Hypothalamus (tissue), 51 donors: ENCODE measurements around the gene PBX4.

Experiments
- DNase-seq, 51 donors: peaks; one replicate each; lab custom pipeline; 2025; lab: John Stamatoyannopoulos, UW

PBX4 gene

DNA sequence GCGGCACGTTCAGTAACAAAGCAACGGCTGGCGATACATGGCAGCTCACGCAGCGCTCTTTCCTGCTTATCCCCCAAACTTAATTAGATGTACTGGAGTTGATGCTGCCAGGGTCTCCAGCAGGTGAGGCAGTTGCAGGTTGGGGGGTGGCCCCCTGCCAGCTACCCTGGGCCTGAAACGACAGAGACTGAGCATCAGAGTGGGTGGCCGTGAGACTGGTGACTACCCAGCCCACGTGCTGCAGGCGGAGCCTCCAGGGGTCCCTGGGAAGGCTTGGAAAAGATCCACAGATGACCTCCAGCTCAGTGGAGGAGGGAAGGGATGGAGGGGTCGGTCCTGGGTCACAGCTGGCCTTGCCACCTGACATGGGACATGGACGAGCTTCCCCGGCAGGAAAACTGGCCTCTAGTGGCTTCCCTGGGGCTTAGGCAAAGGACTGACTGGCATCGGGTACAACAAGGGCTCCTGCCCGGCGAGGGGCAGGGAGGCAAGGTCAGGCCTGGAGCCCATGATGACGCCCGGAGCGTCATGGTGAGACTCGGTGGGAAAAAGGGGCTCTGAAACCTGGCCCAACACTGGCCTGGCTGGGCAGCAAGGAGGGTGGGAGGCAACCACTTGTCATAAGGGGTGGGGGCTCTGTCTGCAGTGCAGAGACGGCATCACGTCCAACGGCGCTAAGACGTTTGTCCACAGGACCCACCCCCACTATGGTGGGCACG is 56.4 kb downstream of the PBX4 start:
- DNase-seq = no peak

DNA sequence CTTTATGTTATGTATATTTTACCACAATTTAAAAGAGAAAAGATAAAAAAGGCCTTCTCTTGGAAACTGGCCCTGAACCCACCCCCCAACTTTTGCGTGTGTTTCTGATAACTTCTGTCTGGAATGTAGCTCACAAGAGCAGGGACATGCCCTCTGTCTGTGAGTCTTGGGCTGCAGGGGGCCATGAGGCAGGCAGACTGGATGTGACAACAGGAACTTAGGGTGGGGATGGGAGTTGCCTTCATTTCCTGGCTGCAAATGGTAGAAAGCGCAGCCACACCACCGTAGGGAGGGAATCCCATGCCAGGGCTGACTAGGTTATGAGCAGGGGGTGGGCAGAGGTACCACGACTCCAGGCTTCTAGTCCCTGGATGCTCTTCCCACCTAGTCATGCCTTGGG is 58.6 kb downstream of the PBX4 start:
- no peak for DNase-seq

DNA sequence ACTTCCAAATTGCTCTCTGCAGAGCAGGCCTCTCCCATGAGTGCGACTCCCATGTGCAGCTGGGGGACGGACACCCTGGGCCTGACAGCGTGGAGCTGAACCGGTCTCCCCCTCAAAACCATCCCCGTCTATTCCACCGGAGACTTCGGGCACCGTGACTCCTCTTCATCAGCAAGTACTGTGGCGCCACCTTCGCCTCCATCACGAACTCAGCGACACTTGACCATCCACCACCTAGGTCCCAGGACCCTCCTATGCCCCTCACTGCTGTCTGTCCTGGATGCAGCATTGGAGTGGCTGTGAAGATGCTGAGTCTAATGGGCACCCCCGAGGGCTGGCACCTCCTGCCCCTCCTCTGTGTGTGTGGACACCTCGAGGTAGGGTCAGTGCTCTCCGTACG is 59.9 kb downstream of the PBX4 start:
- no peak for DNase-seq

DNA sequence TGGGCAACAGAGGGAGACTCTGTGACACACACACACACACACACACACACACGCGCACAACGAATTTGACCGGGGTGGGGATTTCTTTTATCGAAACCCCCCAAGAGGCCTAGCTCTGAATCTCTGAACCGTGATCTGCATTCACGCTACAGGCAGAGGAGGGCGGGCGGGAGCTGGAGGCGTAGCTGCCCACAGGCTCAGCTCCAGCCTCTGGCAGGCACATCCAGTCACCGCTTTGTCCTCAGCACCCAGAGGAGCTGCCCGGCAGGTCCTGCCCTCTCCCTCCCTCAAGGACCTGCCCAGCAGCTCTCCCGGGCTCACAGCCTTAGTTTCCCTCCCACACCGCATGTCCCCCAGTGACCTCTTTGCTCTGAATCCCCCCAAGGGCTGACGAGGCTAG is 60.4 kb downstream of the PBX4 start:
- no peak for DNase-seq

DNA sequence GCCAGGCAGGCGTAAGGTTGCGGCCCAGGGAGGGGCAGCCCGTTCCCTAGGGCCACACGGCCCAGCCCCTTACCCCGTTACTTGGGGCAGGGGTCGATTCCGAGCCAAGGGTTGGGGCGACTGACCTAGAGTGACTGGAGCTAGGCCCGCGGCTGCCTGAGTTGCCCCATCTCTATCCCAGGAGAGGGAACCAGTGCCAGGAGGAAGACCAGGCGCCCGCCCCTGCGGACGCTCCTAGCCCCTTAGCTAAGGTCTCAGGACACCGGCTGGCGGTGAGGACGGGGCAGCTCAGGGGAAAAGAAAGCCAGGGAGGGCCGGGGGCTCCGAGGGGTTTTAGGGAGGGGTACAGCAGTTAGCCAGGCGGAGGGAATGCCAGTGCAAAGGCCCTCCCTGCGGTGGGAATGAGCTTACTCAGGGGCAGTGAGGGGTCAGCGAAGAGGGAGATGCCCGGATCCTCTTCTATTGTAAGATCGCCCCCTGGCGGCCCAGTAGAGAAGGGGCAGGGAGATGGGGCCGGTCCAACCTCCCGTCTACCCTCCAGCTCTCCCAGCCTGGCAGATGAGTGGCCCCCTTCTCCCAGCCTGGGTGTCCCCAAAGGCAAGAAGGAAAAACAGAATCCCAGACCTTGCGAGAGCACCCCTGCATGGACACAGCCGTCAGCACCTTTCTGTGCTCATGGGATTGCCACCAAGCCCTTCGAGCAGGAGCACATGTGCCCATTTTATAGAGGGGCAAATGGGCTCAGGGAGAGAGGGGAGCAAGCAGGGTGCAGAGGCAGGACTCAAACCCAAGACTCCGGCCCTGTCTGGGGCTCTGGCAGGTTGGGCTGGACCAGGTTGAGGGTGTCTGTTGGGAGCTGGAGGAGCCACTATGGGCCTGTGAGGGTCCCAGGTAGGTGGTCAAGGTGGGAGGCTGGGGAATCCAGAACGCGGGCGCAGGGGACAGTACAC is 64.1 kb downstream of the PBX4 start:
- DNase-seq = peak in 6 of 51 donors; percentile 0 to 31 (median 15)

DNA sequence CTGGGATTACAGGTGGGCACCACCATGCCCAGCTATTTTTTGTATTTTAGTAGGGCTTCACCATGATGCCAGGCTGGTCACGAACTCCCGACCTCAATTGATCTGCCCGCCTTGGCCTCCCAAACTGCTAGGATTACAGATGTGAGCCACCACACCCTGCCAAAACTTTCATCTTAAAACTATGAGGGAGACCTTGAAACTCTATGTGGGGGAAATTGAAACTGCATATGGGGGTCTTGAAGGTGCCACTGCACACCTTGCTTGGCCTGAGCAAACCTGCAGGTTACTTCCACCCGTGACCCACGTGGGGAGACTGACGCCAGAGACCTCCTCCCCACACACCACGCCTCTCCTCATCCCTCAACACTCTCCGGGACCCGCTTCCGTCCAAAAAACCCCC is 64.8 kb downstream of the PBX4 start:
- DNase-seq = no peak

DNA sequence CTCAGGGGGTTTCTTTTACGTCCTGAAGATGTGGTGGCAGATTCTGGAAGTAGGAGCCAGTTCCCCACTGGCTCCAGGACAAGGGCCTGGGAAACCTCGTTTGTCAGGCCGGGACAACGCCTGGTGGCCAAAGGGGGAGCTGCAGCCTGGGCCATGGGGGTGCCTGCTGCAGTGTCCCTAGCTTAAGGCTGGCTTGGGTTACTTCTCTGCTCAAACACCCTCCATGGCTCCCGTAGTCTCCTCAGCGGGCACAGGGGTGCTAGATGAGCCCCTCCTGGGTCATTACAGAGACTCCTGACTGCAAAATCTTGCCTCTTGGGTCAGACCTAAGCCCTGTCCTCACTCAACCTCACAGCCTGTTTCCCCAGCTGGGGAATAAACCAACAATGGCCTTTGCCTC is 65.7 kb downstream of the PBX4 start:
- DNase-seq = no peak

DNA sequence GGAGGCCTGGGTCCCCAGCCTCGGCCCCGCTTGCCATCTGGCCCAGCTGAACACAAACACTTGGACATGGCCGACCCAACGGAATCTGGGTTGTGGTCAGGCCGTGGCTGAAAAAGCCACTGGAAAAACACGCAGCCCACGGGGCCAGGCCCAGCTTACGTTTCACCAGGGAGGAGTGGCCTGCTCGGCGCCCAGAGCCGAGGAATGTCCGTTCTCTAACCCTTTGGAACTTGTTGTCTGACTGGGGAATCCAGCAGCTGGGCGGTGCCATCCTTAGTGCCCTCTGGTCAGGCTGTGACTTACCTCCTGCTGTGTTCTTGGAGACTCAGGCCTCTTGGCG is 66.7 kb downstream of the PBX4 start:
- no peak for DNase-seq

DNA sequence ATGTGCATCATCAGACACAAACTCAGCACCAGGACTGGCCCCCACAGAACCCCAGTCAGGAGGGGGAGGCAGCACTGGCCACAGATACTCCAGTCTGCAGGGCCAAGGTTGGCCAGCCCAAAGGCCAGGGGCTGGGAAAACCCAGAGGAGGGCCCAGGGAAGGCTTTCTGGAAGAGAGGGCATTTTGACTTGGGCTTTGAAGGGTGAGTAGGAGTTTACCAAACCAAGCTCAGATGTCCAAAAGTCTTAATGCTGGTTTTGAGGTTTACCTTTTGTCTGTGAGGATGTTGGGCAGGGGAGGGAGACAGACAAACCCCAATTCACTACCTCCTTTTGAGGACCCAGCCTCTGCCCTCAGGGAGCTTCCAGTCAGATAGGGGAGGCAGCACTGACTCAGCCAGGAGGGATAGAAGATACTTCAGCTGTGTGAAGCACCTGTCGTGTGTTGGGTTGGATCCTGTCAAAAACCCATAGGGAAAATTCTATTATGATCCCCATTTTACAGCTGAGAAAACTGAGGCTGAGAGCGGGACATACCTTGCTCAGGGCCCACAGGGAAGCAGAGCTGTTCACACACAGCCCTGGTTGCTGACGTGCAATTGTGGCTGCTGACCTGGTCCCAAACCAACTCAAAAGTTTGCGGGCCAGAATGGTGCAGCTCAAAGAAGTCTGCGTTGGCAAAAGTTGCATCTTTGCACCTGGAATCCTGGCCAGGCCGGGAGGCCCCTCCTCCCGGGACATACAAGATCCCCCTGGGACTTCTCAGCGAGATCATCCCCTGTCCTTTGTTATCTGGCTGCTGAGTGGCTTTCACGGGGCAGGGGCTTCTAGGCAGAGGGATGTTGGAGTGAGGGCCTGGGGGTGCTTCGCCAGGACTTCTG is 67.3 kb downstream of the PBX4 start:
- DNase-seq = no peak

DNA sequence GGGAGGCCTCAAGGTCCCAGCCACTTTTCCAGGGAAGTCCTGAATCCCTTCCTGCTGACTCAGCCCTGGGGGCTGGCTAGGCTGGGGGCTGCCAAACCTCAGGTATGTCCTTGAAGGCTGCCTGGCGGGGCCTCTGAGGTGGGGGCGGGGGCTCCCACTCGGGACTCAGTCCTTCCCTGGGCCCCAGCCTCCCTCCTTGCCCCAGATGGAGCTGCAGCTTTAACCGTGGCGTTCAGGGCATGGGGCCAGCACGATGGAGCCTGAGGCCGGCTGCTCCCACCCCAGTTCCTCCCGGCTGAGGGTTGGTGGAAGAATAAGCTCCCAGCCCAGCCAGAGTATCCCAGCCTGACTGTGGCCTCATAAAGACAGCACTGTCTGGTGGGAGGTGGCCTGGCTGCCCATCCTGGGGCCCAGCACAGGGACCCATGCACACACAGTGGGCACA is 68.0 kb downstream of the PBX4 start:
- DNase-seq = no peak

DNA sequence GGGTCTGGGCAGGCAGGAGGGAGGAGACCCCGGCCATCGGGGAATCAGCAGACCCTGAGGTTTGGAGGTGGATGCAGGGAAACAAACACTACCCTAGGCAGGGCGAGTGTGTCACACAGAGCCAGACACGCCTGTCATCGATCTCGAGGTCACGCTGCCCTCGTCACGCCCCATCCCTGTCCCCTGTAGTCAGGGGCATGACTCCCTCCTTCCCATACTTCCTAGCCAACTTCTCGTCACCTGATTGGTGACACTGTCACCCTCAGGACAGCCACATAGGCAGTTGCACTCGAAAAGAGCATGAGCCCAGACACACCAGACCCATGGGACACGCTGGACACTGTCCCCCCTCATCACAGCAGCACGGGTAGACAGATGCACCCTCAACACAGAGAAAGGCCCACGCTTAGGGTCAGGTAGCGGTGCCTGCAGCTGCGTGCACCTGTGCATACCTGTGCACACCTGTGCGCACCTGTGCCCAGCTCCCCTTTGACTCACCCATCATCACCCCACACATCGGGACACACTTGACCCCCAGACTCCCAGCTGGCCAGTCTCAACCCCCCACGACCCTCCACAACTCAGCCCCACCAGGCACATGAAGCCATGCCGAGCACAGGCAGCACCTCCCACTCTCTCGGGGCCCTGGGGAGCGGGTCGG is 68.6 kb downstream of the PBX4 start:
- DNase-seq = no peak

DNA sequence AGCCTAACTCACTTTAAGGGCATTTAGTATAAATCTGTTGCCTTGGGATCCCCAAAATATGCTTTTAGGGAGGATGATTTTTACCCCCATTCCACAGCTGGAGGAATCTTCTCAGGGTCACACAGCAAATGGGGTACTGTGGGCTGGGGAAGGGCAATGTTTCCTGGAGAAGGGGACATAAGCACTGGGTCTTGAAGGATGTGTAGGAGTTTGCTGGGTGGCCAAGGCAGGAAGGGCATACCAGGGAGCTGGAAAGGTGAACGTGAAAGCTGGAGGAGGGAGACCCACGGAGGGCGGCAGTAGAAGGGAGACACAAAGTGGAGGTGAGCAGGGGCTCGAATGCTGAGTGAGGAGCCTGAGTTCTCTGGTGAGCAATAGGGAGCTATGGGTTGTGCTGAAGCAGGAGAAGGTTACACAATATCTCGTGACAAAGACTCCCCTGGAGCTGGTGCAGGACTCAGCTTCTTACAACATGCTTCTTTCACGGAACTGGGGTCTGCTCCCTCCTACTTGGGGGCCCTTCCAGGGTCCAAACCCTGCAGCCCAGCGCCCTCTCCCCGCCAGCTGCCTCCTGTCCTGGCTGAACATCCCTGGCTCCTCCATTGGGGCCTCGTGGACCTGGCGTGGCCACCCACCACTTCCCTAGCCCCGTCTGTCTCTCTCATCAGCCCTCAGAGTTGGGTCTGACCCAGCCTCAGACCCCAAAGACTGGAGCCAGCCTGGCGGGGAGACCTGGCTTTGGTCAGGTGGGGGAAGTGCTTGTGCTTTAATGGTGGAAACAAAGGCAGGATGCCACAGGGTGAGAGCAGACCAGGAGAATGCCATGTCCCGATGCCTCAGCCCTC is 69.3 kb downstream of the PBX4 start:
- no peak for DNase-seq

DNA sequence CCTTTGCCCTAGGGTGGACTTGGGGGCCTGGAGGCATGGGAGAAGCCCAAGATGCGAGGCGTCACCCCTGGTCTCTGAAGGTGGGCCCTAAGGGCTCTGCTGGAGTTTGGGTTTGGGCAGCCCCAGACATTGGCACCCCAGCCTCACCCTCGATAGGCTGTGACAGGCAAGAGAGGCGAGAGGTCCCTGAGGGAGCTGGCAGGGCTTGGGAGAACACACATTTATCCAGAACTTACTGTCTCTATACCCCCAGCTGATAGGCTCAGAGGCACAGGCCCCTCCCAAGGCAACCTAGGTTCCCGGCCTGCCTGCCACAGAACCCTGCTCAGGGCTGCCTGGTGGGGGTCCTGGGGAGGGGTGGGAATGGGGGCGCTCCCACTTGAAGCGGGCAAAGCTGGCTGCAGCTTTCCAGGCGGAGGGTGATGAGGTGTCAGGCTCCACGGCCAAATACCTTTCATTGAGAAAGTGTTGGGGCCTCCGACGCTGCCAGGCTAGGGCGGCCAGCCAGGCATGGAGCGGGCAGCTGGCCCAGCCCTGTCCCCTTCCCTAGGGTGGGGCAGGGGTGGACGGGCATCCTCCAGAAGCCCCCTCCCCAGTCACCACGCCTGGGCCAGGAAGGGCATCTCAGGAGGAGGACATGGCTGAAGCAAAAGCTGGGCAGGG is 70.7 kb downstream of the PBX4 start:
- no peak for DNase-seq

DNA sequence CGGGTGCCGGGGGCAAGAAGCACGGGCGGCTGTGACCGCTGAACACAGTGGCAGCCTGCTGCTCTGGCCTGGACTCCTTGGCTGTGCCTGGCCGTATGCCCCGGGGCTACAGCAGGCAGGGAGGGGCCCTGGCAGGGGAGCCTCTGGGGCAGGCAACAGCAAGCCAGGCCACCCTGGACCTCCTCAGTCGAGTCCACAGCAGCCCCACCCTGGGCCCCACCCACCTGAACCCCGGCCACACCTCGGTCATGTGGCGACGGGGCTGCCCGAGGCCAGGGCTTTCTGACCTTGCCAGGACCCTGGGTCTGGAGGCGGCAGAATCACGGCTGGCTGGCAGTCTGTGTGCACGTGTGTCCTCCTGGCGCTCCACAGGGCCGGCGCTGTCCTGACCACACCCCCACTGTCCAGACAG is 71.7 kb downstream of the PBX4 start:
- no peak for DNase-seq

DNA sequence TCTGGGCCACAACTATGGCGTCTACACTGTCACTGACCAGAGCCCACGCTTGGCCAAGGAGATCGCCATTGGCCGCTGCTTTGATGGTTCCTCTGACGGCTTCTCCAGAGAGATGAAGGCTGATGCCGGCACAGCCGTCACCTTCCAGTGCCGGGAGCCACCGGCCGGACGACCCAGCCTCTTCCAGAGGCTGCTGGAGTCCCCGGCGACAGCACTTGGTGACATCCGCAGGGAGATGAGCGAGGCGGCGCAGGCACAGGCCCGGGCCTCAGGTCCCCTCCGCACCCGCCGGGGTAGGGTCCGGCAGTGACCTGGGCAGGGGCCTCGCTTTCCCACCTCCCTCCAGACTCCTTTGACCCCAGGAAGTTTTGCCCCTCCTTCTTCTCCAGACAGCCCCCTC is 72.8 kb downstream of the PBX4 start:
- no peak for DNase-seq

DNA sequence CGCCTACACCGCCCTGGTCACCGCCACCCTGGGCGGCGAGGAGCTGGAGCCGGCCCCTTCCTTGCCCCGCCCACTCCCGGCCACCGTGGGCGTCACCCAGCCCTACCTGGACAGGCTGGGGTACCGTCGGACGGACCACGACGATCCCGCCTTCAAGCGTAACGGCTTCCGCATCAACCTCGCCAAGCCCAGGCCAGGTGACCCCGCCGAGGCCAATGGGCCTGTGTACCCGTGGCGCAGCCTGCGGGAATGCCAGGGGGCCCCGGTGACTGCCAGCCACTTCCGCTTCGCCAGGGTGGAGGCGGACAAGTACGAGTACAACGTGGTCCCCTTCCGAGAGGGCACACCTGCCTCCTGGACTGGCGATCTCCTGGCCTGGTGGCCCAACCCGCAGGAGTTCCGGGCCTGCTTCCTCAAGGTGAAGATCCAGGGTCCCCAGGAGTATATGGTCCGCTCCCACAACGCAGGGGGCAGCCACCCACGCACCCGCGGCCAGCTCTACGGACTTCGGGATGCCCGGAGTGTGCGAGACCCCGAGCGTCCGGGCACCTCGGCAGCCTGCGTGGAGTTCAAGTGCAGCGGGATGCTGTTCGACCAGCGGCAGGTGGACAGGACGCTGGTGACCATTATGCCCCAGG is 73.4 kb downstream of the PBX4 start:
- DNase-seq = no peak

DNA sequence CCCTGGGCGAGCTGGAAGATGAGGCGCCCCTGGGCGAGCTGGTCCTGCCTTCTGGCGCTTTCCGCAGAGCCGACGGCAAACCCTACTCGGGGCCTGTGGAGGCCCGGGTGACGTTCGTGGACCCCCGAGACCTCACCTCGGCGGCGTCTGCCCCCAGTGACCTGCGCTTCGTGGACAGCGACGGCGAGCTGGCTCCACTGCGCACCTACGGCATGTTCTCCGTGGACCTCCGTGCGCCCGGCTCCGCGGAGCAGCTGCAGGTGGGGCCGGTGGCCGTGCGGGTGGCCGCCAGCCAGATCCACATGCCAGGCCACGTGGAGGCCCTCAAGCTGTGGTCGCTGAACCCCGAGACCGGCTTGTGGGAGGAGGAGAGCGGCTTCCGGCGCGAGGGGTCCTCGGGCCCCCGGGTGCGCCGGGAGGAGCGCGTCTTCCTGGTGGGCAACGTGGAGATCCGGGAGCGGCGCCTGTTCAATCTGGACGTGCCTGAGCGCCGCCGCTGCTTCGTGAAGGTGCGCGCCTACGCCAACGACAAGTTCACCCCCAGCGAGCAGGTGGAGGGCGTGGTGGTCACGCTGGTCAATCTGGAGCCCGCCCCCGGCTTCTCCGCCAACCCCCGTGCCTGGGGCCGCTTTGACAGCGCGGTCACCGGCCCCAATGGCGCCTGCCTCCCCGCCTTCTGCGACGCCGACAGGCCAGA is 74.1 kb downstream of the PBX4 start:
- DNase-seq = no peak

DNA sequence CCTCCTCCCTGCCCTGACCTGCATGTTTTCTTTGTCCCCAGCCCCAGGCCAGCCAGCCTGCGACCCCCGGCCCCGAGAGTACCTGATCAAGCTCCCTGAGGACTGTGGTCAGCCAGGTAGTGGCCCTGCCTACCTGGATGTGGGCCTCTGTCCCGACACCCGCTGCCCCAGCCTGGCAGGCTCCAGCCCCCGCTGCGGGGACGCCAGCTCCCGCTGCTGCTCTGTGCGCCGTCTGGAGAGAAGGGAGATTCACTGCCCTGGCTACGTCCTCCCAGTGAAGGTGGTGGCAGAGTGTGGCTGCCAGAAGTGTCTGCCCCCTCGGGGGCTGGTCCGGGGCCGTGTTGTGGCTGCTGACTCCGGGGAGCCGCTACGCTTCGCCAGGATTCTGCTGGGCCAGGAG is 74.8 kb downstream of the PBX4 start:
- DNase-seq = no peak
